Neural progenitor cell (in vitro differentiated cells): ENCODE results near the gene H3-3A.

ENCODE experiments used
- CTCF ChIP-seq: fragments of 200-600 bp; sonication (generic); IDR thresholded peaks from 2 replicates; pipeline ENCODE4 v1.5.1; 2017; ENCODE audit warnings: antibody characterized with exemption, mild to moderate bottlenecking
- EZH2 ChIP-seq: fragments of 200-600 bp; sonication (generic); IDR thresholded peaks from 2 replicates; pipeline ENCODE4 v1.6.1; 2017; ENCODE audit warnings: antibody characterized with exemption, mild to moderate bottlenecking, moderate library complexity
- EZH2phosphoT487 ChIP-seq: fragments of 200-600 bp; sonication (generic); IDR thresholded peaks from 2 replicates; pipeline ENCODE4 v1.6.1; 2017; ENCODE audit warnings: antibody characterized with exemption

- TF ChIP-seq CTCF (no peak), EZH2 (no peak), EZH2phosphoT487 (no peak)
Observed at GRCh38 chr1:226063224-226063976, 884 bp downstream of the H3-3A start.
